GM12878 (cell line): ENCODE measurements around the gene PRKCB. TPM values are rescaled to one million over a fixed set of nuclear protein-coding genes. Genes with fewer than 3 reads are reported as not detected.

Experiments used
- ATAC-seq: fragments of 200-7000 bp; cut with Tn5 transposase; 3 replicates; pipeline ENCODE4 v1.9.1; 2020; ENCODE audit warnings: mild to moderate bottlenecking, moderate library complexity
- BruUV-seq: library from RNA; stranded (reverse); fragments of 400-500 nt; replicated peaks from 2 replicates; lab custom pipeline; 2021; lab: Mats Ljungman, UMichigan
- CTCF ChIA-PET: fragments of 300-600 bp; sonication (Branson Sonifier 250); formaldehyde crosslinking; extraction: SDS; loops from one replicate; lab custom pipeline; 2021; ENCODE audit warnings: inconsistent platforms; lab: Yijun Ruan, JAX
- POLR2A ChIA-PET: fragments of 350-600 bp; formaldehyde crosslinking; extraction: SDS; loops from one replicate; lab custom pipeline; 2021; ENCODE audit warnings: inconsistent platforms; lab: Charles Lee
- RAD21 ChIA-PET: fragments of 300-600 bp; sonication (Branson Sonifier 250); formaldehyde crosslinking; loops from one replicate; lab custom pipeline; 2023; ENCODE audit warnings: antibody characterized with exemption; ENCODE audit not compliant: unreplicated experiment; lab: Charles Lee
- SMC1A ChIA-PET: fragments of 300-600 bp; sonication (Branson Sonifier 250); formaldehyde crosslinking; loops from one replicate; lab custom pipeline; 2023; ENCODE audit not compliant: unreplicated experiment, uncharacterized antibody; lab: Charles Lee
- DNase-seq: peaks from one replicate; pipeline ENCODE4 v3.0.0-alpha.2; 2011; ENCODE audit warnings: low read depth, low spot score
- FAIRE-seq: peaks from 3 replicates; lab custom pipeline; 2011; peaks lifted over from hg19 to GRCh38; lab: Jason Lieb, UNC
- H2AFZ ChIP-seq: 2 replicates; pipeline ENCODE4 v1.6.0; 2011; ENCODE audit warnings: low read depth, low read length, control low read depth; ENCODE audit not compliant: control insufficient read depth
- H3K27ac ChIP-seq: 2 replicates; pipeline ENCODE4 v1.5.1; 2011; ENCODE audit warnings: control low read depth; ENCODE audit not compliant: control insufficient read depth, insufficient read depth
- H3K27me3 ChIP-seq, 2 experiments: replicated peaks in 1 of 2; 2 replicates each; pipeline versions ENCODE4 v1.6.0 to v1.6.1; 2011; ENCODE audit warnings: low read length in 1 of 2; ENCODE audit not compliant: control insufficient read depth in 2 of 2, insufficient read depth in 2 of 2
- H3K36me3 ChIP-seq, 2 experiments: 2 replicates each; pipeline ENCODE4 v1.5.1; 2011; ENCODE audit warnings: low read length in 1 of 2; ENCODE audit not compliant: control insufficient read depth in 2 of 2, insufficient read depth in 2 of 2
- H3K4me1 ChIP-seq: 2 replicates; pipeline ENCODE4 v1.6.1; 2011; ENCODE audit warnings: mild to moderate bottlenecking, low read length, moderate library complexity, mixed read lengths; ENCODE audit not compliant: control insufficient read depth, insufficient read depth
- H3K4me2 ChIP-seq: 2 replicates; pipeline ENCODE4 v1.6.0; 2011; ENCODE audit warnings: control low read depth; ENCODE audit not compliant: control insufficient read depth, insufficient read depth
- H3K4me3 ChIP-seq: fragments of 200-600 bp; sonication (generic); 2 replicates; pipeline ENCODE4 v1.5.1; 2016
- H3K79me2 ChIP-seq: 2 replicates; pipeline ENCODE4 v1.6.0; 2011; ENCODE audit warnings: low read length; ENCODE audit not compliant: control insufficient read depth, insufficient read depth
- H3K9ac ChIP-seq: 2 replicates; pipeline ENCODE4 v1.8.0; 2011; ENCODE audit warnings: low read length, control low read depth, mixed read lengths; ENCODE audit not compliant: control insufficient read depth, insufficient read depth
- H3K9me3 ChIP-seq: replicated peaks from 3 replicates; pipeline ENCODE4 v1.5.1; 2011; ENCODE audit warnings: mild to moderate bottlenecking, low read length; ENCODE audit not compliant: control insufficient read depth, insufficient read depth
- H4K20me1 ChIP-seq: 2 replicates; pipeline ENCODE4 v1.6.0; 2011; ENCODE audit not compliant: control insufficient read depth, insufficient read depth
- BACH1 ChIP-seq: fragments of 450-650 bp; IDR thresholded peaks from 2 replicates; pipeline ENCODE4 v1.6.1; 2017; ENCODE audit warnings: mild to moderate bottlenecking, borderline replicate concordance
- CHD4 ChIP-seq: fragments of 200-600 bp; sonication (generic); IDR thresholded peaks from 2 replicates; pipeline ENCODE4 v1.6.1; 2016; ENCODE audit warnings: mild to moderate bottlenecking
- HDAC2 ChIP-seq: fragments of 200-600 bp; sonication (generic); IDR thresholded peaks from 2 replicates; pipeline ENCODE4 v1.6.1; 2017
- IRF4 ChIP-seq: IDR thresholded peaks from 2 replicates; pipeline ENCODE4 v1.6.1; 2011; ENCODE audit warnings: low read depth, low read length
- KDM1A ChIP-seq: fragments of 200-600 bp; sonication (generic); IDR thresholded peaks from 2 replicates; pipeline ENCODE4 v1.6.1; 2016; ENCODE audit warnings: borderline replicate concordance
- MEF2A ChIP-seq: IDR thresholded peaks from 2 replicates; pipeline ENCODE4 v1.6.1; 2011; ENCODE audit warnings: low read depth, mild to moderate bottlenecking, low read length, moderate library complexity; ENCODE audit not compliant: insufficient read depth
- MTA2 ChIP-seq: fragments of 450-650 bp; IDR thresholded peaks from 2 replicates; pipeline ENCODE4 v1.6.1; 2016; ENCODE audit warnings: low read depth, mild to moderate bottlenecking, moderate library complexity
- MTA3 ChIP-seq: IDR thresholded peaks from 2 replicates; pipeline ENCODE4 v1.6.1; 2012; ENCODE audit warnings: low read length, inconsistent platforms, borderline replicate concordance
- MXI1 ChIP-seq: fragments of 150-350 bp; IDR thresholded peaks from 2 replicates; pipeline ENCODE4 v1.6.1; 2011; ENCODE audit warnings: low read depth, mild to moderate bottlenecking, inconsistent platforms, low read length, improper control_type of control experiment
- NKRF ChIP-seq: fragments of 450-650 bp; conservative IDR thresholded peaks from 2 replicates; pipeline ENCODE4 v1.6.1; 2017; ENCODE audit warnings: mild to moderate bottlenecking, moderate library complexity
- POLR2AphosphoS5 ChIP-seq: IDR thresholded peaks from 2 replicates; pipeline ENCODE4 v1.6.1; 2011; ENCODE audit warnings: mild to moderate bottlenecking, low read length, inconsistent platforms
- RB1 ChIP-seq: fragments of 450-650 bp; formaldehyde crosslinking; IDR thresholded peaks from 2 replicates; pipeline ENCODE4 v1.6.1; 2017; ENCODE audit warnings: mild to moderate bottlenecking, borderline replicate concordance
- RCOR1 ChIP-seq: conservative IDR thresholded peaks from 2 replicates; pipeline ENCODE4 v1.6.1; 2012; ENCODE audit warnings: low read depth, low read length, improper control_type of control experiment
- RUNX3 ChIP-seq: IDR thresholded peaks from 2 replicates; pipeline ENCODE4 v1.6.1; 2012; ENCODE audit warnings: low read length, inconsistent platforms
- SIX5 ChIP-seq: IDR thresholded peaks from 2 replicates; pipeline ENCODE4 v1.6.1; 2011; ENCODE audit warnings: mild to moderate bottlenecking, low read depth, low read length, moderate library complexity; ENCODE audit not compliant: severe bottlenecking
- SKIL ChIP-seq: fragments of 450-650 bp; IDR thresholded peaks from 2 replicates; pipeline ENCODE4 v1.6.1; 2017; ENCODE audit warnings: mild to moderate bottlenecking, low read depth, inconsistent platforms; ENCODE audit not compliant: poor library complexity, severe bottlenecking
- SREBF2 ChIP-seq: IDR thresholded peaks from 2 replicates; pipeline ENCODE4 v1.6.1; 2012; ENCODE audit warnings: mild to moderate bottlenecking, low read length
- SUZ12 ChIP-seq: fragments of 200-600 bp; sonication (generic); IDR thresholded peaks from one replicate; pipeline ENCODE4 v1.6.1; 2018; ENCODE audit warnings: antibody characterized with exemption, mild to moderate bottlenecking; ENCODE audit not compliant: unreplicated experiment
- TAF1 ChIP-seq: IDR thresholded peaks from 2 replicates; pipeline ENCODE4 v1.6.1; 2011; ENCODE audit warnings: mild to moderate bottlenecking, low read depth, low read length, borderline replicate concordance
- WRNIP1 ChIP-seq: IDR thresholded peaks from 2 replicates; pipeline ENCODE4 v1.6.1; 2011; ENCODE audit warnings: low read depth, low read length, improper control_type of control experiment, borderline replicate concordance
- ZNF622 ChIP-seq: fragments of 450-650 bp; IDR thresholded peaks from 2 replicates; pipeline ENCODE4 v1.6.1; 2017; ENCODE audit warnings: mild to moderate bottlenecking, inconsistent platforms
- ZSCAN29 ChIP-seq: fragments of 450-650 bp; IDR thresholded peaks from 2 replicates; pipeline ENCODE4 v1.6.1; 2017; ENCODE audit warnings: mild to moderate bottlenecking, moderate library complexity
- WGBS: methylation state at CpG from one replicate; pipeline ENCODE4 v1.1.6; 2016; ENCODE audit warnings: low lambda C conversion rate; ENCODE audit not compliant: insufficient replicate concordance, insufficient coverage; ENCODE audit errors: missing lambda C conversion rate; 5-methylcytosine and 5-hydroxymethylcytosine counted together
- in situ Hi-C: fragments of 300-500 bp; cut with MboI; formaldehyde crosslinking; loops from 9 replicates; pipeline ENCODE4 v1.14.3; 2018; ENCODE audit warnings: mixed read lengths
- intact Hi-C: fragments of 100-400 bp; cut with micrococcal nuclease; formaldehyde crosslinking; loops from one replicate; pipeline ENCODE4 v1.14.2; 2022; ENCODE audit not compliant: unreplicated experiment
- polyA plus RNA-seq, 11 experiments: library from polyadenylated mRNA; depleted of rRNA in 4 of 11; unstranded in 6 of 11; stranded (reverse) in 5 of 11; fragments of >200 nt; fragmentation: Nextera tagmentation in 4 of 11; fragmentation: Illumina TruSeq in 1 of 11; extraction: Ambion mirVana in 4 of 11; extraction: Trizol in 1 of 11; gene quantifications; 1 replicate in 1 of 11; 2 replicates in 10 of 11; pipeline versions ENCODE4 v1.2.1 to v1.2.3, GENCODE V29; 2011 to 2016; ENCODE audit warnings: inconsistent platforms in 2 of 11, missing spikeins in 2 of 11, low read depth in 1 of 11
- total RNA-seq, 4 experiments: library from RNA; depleted of rRNA in 3 of 4; stranded (reverse); fragments of >200 nt in 3 of 4; fragmentation: Illumina TruSeq in 1 of 4; extraction: Trizol in 1 of 4; gene quantifications; 2 replicates each; pipeline versions ENCODE4 v1.2.1 to v1.2.3, GENCODE V29; 2013 to 2021

The PRKCB gene
- total and polyA plus RNA-seq, 10 of the 15 experiments (the other 5 are each of a cell fraction or from before 2014, with no cell fraction given): 21.4 to 158 (median 97.3) TPM

GRCh38 chr16:23826528-23827045 is 9.2 kb upstream of the PRKCB start:
- H4K20me1 ChIP-seq: no peaks in the 10 kb centered on the region
- no peaks in the 10 kb centered on the region for H3K79me2 ChIP-seq
- H3K4me2 ChIP-seq: peak overlapping the region; percentile 78
- ChIA-PET RAD21 (interaction anchor here (0.7 to 2.4 kb wide), 5 partner anchors 15 to 184 kb away, joined by 3 to 9 read pairs (median 3); no protein-coding TSS in a partner anchor), CTCF (interaction anchor here (1.5 to 11.6 kb wide), 4 partner anchors 11 to 51 kb away, joined by 4 to 89 read pairs (median 8); no protein-coding TSS in a partner anchor), SMC1A (interaction anchor here (0.6 to 3.4 kb wide), 15 partner anchors 11 to 225 kb away, joined by 3 to 12 read pairs (median 3); no protein-coding TSS in a partner anchor), POLR2A (interaction anchor here (0.5 to 1.6 kb wide), 3 partner anchors 16 to 91 kb away, joined by 3 to 4 read pairs (median 3); no protein-coding TSS in a partner anchor)
- H3K4me1 ChIP-seq: peaks cover 21% of the 10 kb centered on the region
- peak; percentile 91 for ATAC-seq
- H3K9me3 ChIP-seq: peaks cover 4% of the 10 kb centered on the region; the same call in 2 of the 3 replicates
- 0 out of 2 replicates have a peak overlapping the region, but pooled peaks have one; percentile 3 for H3K9ac ChIP-seq
- 0 out of 2 replicates have a peak overlapping the region, but pooled peaks have one; percentile 1 for H3K4me3 ChIP-seq
- 15% methylated on average over 6 of the region's 6 CpGs for WGBS
- peak; percentile 95 for FAIRE-seq
- no TSS peak for BruUV-seq
- H3K36me3 ChIP-seq: no peaks in the 10 kb centered on the region
- in situ Hi-C loops (no loop called here), intact Hi-C loops (no loop called here)
- H2AFZ ChIP-seq: peak overlapping the region; percentile 52
- peak; percentile 79 for DNase-seq
- no peaks in the 10 kb centered on the region for H3K27me3 ChIP-seq
- peak overlapping the region; percentile 63 for H3K27ac ChIP-seq
- no peak for TF ChIP-seq RCOR1
- no peak for TF ChIP-seq HDAC2
- TF ChIP-seq RUNX3: peak; percentile 72
- TF ChIP-seq POLR2AphosphoS5: no peak
- peak; percentile 68; the same call in 1 of the 2 replicates for TF ChIP-seq IRF4
- TF ChIP-seq SIX5: no peak
- TF ChIP-seq BACH1: peak; percentile 97
- TF ChIP-seq ZNF622: no peak
- no peak for TF ChIP-seq WRNIP1
- TF ChIP-seq RB1: no peak
- no peak for TF ChIP-seq MXI1
- no peak for TF ChIP-seq ZSCAN29
- TF ChIP-seq KDM1A: no peak
- no peak for TF ChIP-seq TAF1
- TF ChIP-seq CHD4: no peak
- 0 out of 2 replicates have a peak, but pooled peaks have one; percentile 37 for TF ChIP-seq MTA2
- no peak for TF ChIP-seq SUZ12
- no peak for TF ChIP-seq NKRF
- no peak for TF ChIP-seq MEF2A
- TF ChIP-seq SREBF2: no peak
- TF ChIP-seq MTA3: peak; percentile 60; the same call in 1 of the 2 replicates
- peak; percentile 72 for TF ChIP-seq SKIL
